Glomerular visceral epithelial cell (primary cell): ENCODE results near the gene GPATCH2L.

ENCODE experiments used
- DNase-seq: peaks from one replicate; pipeline ENCODE4 v3.0.0-alpha.2; 2016; ENCODE audit errors: extremely low spot score

The GPATCH2L gene

GRCh38 chr14:76201162-76201561, 49.4 kb downstream of the GPATCH2L start:
- peak; percentile 35 for DNase-seq

DNA sequence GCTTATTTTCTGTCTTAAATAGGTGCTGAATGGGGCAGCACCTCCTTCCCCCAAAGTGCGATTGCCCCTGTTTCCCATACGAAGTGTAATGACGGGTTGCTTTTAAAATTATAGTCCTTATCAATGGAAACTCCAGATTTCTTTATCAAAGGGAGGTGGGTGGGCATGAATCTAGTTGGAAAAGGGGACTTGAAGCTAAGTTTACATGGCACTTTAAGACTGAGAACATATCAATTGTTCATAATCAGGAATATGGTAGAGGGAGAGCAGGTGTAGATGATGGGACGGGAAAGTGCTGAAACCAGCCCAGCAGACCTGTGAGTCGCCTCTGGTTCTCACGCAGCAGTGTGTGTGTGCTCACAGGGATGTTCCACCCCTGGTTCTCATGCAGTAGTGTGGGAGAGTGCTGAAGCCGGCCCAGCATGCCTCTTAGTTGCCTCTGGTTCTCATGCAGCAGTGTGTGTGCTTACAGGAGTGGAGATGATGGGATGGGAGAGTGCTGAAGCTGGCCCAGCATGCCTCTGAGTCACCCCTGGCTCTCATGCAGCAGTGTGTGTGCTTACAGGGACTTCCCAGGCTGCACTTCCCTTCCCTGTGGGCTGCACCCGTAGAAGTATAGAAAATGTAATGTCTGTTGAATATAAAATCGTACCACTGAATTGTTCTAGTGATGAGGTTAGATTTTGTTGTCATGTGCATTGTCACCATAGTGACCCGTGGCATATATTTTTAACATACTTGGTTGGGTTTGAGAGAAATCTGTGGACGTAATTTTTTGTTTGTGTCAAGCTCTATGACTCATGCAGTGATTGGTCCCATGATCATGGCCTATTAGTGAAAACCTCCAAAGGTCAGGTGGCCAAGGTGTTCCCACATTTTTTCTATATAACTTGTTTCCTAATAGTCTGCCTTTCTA, 51.6 kb downstream of the GPATCH2L start:
- DNase-seq = peak; percentile 87

GRCh38 chr14:76204461-76205230, 52.9 kb downstream of the GPATCH2L start:
- no peak for DNase-seq

- no peak for DNase-seq
Observed at GRCh38 chr14:76205708-76206107, 54.0 kb downstream of the GPATCH2L start.

DNA sequence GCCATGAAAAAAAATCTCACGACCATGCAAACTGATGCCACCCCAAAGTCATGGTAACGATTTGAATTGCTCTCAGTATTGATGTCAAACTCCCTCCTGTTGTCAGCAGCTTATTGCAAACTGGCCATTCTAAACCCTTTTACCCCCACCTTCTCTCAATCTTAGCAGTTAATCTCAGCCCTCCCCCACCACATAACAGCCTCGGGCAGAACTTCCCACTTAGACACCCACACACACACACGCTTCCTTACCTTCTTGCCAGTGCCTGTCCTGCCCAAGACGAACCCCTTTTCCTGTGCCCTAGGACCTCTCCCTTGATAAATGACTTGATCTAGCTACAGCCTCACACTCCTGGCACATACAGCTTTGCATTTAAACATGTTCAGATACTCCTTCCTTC, 56.6 kb downstream of the GPATCH2L start:
- DNase-seq = no peak

DNA sequence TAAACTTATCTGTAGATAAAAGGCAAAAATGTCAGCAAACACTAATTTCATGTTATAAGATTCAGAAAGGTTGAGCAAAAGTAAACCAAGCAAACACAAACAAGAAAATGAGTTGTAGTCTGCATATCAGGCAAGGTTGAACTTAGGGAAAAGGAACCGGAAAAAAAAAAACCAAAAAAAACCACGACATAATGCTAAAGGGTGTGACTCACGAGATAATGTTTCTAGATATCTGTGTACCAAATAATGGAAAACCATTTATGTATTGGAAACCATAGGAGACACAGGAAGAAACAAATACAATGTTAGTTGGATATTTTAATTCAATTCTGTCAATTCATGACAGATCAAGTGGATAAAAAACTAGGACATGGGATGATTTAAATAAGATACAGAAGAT, 60.5 kb downstream of the GPATCH2L start:
- no peak for DNase-seq

DNA sequence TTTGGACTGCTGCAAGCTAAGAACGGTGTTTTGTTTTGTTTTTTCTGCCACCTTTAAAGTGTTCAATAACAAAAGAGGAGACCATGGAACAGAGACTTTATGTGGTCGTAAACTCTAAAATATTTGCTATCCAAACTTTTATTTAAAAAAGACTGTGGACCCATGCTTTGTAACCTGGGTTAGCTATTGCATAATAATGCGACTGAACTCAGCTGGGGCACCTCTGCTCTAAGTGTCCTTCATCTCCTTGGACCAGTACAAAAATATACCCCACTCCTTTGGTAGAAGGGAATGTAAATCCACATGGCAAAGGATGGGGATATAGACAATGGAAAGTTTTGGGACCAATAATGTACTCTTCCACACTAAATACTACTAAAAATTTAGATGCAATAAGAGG, 65.5 kb downstream of the GPATCH2L start:
- no peak for DNase-seq

DNA sequence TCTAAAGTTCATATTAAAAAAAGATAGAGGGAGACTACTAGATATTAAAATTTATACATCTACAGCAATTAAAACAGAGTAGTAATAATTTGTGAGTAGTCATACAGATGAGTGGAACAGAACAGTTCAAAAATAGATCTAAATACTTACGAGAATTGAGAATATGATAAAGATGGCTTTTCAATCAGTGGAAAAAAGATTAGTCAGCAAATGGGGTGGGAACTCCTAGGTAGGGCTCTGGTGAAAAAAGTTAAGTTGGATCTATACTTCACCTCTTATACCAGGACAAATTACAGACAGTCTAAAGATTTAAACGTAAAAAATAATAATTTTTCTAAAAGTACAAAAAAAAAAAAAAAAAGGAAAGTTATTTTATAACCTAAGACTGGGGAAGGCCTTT, 66.9 kb downstream of the GPATCH2L start:
- no peak for DNase-seq

- DNase-seq = no peak
Observed at GRCh38 chr14:76219873-76220272, 68.2 kb downstream of the GPATCH2L start.

DNA sequence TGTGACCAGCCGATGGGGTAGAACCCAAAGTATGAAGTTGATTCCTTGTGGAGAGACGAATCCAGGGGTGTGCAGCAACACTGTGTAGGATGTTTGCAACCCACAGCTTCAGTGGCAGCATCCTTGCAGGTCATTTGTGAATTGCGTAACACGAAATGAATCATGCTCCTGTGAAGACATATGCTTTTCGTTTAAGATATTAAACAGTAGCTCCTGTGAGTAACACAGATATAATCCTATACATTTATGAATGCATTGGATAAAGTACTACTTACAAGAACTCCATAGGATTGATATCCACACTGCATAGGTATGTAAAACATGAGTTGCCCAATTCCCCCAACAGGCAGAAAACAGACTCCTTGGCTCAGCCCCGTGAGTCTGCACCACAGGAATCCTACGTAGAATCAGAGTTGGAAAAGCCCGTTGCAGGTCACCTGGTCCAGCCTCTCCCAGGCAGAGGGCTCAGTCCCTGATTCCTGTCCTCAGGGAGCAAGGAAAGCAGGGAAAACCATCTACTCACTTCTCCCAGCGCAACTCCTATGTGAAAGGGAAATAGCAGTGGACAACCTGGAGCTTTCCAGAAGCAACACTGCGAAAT, 75.8 kb downstream of the GPATCH2L start:
- DNase-seq = no peak

- DNase-seq = no peak
Observed at GRCh38 chr14:76228138-76228537, 76.4 kb downstream of the GPATCH2L start.

DNA sequence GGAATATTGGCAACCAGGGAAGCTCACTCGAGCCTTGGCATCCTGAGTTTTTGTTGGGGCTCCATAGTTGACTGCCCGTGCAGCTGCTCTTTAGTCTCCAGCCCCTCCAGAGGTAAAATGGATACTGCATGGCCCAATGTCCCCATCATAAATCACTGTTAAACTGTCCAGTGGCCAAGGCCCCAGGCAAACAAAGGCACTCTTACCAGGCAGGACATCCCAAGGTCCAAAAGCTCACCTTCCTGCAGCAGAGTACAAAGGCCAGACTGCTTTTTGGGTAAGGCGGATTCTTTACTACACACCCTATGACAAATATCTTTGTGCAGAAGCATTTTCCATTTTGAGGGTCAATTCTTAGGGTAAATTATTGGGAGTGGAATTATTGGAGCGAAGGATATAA, 81.1 kb downstream of the GPATCH2L start:
- DNase-seq = no peak

GRCh38 chr14:76235628-76236027, 83.9 kb downstream of the GPATCH2L start:
- no peak for DNase-seq

DNA sequence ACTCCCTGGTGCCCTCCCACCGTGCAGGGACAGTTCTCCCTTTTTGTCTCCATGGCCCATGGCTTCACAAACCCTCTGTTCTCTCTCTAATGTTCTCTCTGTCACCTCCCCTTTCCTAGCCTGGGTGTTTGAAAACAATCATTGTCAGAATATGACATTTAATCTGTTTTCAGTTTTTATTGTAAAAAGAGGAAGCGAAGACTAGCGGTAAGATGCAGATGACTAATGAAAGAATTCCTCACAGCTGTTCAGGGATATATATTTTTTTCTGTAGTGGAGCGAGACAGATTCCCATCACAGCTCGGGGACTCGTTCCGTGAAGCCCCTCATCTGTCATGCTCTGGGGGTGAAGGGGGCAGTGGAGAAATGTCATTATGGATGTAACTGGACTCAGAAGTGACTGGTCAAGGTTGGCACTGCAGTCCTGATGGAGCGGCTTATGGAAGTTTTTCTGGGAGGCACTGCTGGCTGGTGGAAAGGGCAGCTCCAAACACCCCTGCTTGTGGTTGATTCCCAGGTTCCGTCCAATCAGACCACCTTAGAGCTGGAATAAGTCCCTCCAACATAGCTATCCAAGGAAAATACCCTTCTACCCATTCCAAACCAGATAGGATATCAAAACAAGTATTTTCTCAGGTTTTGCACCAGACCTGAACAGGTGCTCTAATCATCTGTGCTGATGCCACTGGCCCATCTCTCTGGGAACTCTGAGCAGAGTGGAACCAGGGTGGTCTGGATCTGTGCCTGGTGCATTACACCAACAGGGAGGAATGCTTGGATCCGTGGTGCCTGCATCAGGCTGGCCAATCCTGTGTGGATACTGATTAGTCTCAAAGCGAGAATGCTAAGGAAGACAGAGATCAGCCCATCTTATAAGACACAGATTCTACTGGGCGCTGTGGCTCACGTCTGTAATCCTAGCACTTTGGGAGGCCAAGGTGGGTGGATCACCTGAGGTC, 84.7 kb downstream of the GPATCH2L start:
- DNase-seq = peak; percentile 16

DNA sequence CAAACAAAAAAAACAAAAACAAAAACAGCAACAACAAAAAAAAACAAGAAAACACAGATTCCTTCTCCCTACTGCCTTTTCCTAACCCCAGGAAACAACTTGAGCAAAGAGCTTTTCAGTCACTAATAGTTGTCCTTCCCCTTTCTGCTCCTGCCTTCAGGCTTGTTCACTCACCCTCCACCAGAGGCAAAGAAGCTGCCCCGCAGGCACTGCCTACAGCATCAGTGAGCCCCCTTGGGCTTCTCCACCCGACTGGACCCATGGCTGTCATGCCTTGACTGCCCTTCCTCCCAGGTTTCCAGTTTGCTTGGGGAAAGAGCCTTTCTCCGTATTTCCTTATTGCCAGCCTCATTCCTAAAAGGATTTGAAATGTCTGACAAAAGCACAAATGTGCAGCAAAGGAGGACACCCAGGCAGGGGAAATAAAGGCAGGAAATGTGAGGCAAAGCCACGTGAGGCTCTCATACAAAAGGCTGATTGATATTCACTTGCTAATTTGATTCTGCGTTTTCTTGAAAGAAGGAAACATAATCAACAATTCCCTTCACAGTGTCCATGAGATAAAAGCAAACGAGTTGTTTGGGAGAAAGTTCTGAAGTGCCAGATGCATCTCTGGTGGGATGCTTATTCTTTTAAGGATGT, 85.7 kb downstream of the GPATCH2L start:
- DNase-seq = no peak

GRCh38 chr14:76245097-76245496, 93.4 kb downstream of the GPATCH2L start:
- DNase-seq = no peak

DNA sequence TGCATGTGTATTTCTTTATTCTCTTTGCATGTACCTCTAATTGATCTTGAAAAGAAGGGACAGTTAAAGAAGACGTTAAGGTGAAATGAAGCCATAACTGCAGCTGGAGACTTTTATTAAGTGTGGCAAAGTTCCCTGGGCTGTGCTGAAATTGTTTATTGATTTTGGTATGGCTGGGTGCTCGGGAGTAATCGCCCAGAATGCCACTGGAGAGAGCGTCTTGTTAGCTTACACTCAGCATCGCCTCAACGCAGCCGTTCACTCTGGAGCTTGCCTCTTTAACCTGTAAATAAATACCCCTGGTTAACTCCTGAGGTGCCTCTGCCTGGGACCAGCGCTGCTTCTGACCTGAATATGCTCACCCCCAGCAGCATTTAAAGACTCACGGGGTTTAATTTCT, 98.6 kb downstream of the GPATCH2L start:
- DNase-seq = no peak

- no peak for DNase-seq
Observed at GRCh38 chr14:76252471-76252870, 100.7 kb downstream of the GPATCH2L start.

GRCh38 chr14:76253111-76253510, 101.4 kb downstream of the GPATCH2L start:
- no peak for DNase-seq

DNA sequence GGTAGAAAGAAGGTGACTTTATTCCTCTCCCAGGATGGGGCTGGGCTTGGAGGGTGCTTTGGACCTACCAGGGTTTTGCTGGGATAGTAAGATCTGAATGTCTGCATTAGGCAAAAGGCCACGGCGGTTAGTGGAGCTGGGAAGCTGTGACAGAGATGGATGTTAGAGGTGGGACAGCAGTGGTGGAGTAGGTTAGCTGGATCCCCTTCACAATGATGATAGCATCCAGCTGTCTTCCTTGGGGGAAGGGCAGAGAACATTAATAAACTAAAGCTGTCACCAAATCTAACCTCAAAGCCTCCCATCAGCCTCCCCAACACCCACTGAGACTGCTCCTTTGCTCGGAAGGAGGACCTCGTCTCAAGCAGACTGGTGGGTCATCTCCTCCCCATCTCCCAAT, 104.8 kb downstream of the GPATCH2L start:
- no peak for DNase-seq
